ENCODE results near the gene FERMT2. TPM values are rescaled to one million over a fixed set of nuclear protein-coding genes. Genes with fewer than 3 reads are reported as not detected.

Gene FERMT2
- total and polyA plus RNA-seq, 8 donors = 25.9 to 213 (median 63.3) TPM

- no peaks in the 10 kb centered on the region for H3K27me3 ChIP-seq
- no peak overlapping the region for H3K27ac ChIP-seq
- intact Hi-C loops (cut with DNase I; ENCODE audit: low total_unique reads) = no loop called here
- DNase-seq = no peak
- TF ChIP-seq POLR2A (IDR thresholded peaks at IDR 0.05) (no peak), CTCF (IDR thresholded peaks at IDR 0.05) (no peak), EP300 (IDR thresholded peaks at IDR 0.05) (no peak), POLR2AphosphoS5 (IDR thresholded peaks at IDR 0.05) (no peak)
- peaks cover 0 to 12% (median 6%) of the 10 kb centered on the region in 4 donors for H3K4me1 ChIP-seq
- WGBS, 5 donors = 69 to 84% (median 77%) methylated on average over 3 of the region's 3 CpGs
- peaks cover 0 to 26% (median 21%) of the 10 kb centered on the region in 4 donors for H3K36me3 ChIP-seq
- H3K4me3 ChIP-seq = no peak overlapping the region
- H3K9me3 ChIP-seq = no peaks in the 10 kb centered on the region
These were observed 97.4 kb downstream of the FERMT2 start for GRCh38 chr14:52853522-52853854.

- Histone ChIP-seq H3K4me1 (peaks cover 0 to 12% (median 6%) of the 10 kb centered on the region in 4 donors), H3K27ac (no peak overlapping the region), H3K9me3 (no peaks in the 10 kb centered on the region), H3K36me3 (peaks cover 0 to 21% (median 16%) of the 10 kb centered on the region in 4 donors), H3K4me3 (no peak overlapping the region), H3K27me3 (no peaks in the 10 kb centered on the region)
- TF ChIP-seq POLR2AphosphoS5 (IDR thresholded peaks at IDR 0.05) (no peak), EP300 (IDR thresholded peaks at IDR 0.05) (no peak), POLR2A (IDR thresholded peaks at IDR 0.05) (no peak), CTCF (IDR thresholded peaks at IDR 0.05) (no peak)
- intact Hi-C loops (cut with DNase I; ENCODE audit: low total_unique reads) = no loop called here
- DNase-seq = no peak
- WGBS, 5 donors = 22 to 43% (median 31%) methylated on average over 2 of the region's 2 CpGs
These were observed 97.9 kb downstream of the FERMT2 start for GRCh38 chr14:52852810-52853521.

- no peak for DNase-seq
- Histone ChIP-seq H3K4me1 (peaks cover 0 to 12% (median 6%) of the 10 kb centered on the region in 4 donors), H3K9me3 (no peaks in the 10 kb centered on the region), H3K36me3 (peaks cover 0 to 1% (median under 1%) of the 10 kb centered on the region in 4 donors), H3K27ac (no peak overlapping the region), H3K27me3 (no peaks in the 10 kb centered on the region), H3K4me3 (no peak overlapping the region)
- TF ChIP-seq POLR2A (IDR thresholded peaks at IDR 0.05) = no peak
- TF ChIP-seq CTCF (IDR thresholded peaks at IDR 0.05) = no peak
- no peak for TF ChIP-seq POLR2AphosphoS5 (IDR thresholded peaks at IDR 0.05)
- TF ChIP-seq EP300 (IDR thresholded peaks at IDR 0.05) = no peak
- intact Hi-C loops (cut with DNase I; ENCODE audit: low total_unique reads) = no loop called here
- WGBS, 5 donors = 73 to 89% (median 85%) methylated on average over 6 to 7 of the region's 7 CpGs
These were observed 100.4 kb downstream of the FERMT2 start for GRCh38 chr14:52850451-52850909.

GRCh38 chr14:52848626-52849025, 102.2 kb downstream of the FERMT2 start:
- Histone ChIP-seq H3K36me3 (no peaks in the 10 kb centered on the region), H3K9me3 (no peaks in the 10 kb centered on the region), H3K27me3 (no peaks in the 10 kb centered on the region), H3K27ac (no peak overlapping the region), H3K4me3 (no peak overlapping the region), H3K4me1 (peaks cover 5 to 21% (median 15%) of the 10 kb centered on the region in 4 donors)
- no peak for DNase-seq
- TF ChIP-seq POLR2AphosphoS5 (IDR thresholded peaks at IDR 0.05) (no peak), POLR2A (IDR thresholded peaks at IDR 0.05) (no peak), CTCF (IDR thresholded peaks at IDR 0.05) (no peak), EP300 (IDR thresholded peaks at IDR 0.05) (no peak)
- intact Hi-C loops (cut with DNase I; ENCODE audit: low total_unique reads) = no loop called here
- 91 to 97% (median 92%) methylated on average over 5 of the region's 5 CpGs for WGBS, 5 donors
